G401 (cell line): Measurements from ENCODE around the gene RNF144B. TPM values are rescaled to one million over a fixed set of nuclear protein-coding genes. Genes with fewer than 3 reads are reported as not detected.
"Not testable (repeated sequence)": the region's sequence is repeated elsewhere in the genome, so short reads cannot be mapped to it uniquely, and the experiment has no call there.

ENCODE experiments used
- DNase-seq: peaks from one replicate; pipeline ENCODE4 v3.0.0-alpha.2; 2015; ENCODE audit warnings: low spot score
- in situ Hi-C: cut with HindIII; loops from 2 replicates; pipeline ENCODE4 v1.10.0; 2016; ENCODE audit warnings: low sequenced_read_pairs, mixed read lengths
- total RNA-seq: library from RNA; depleted of rRNA; stranded (reverse); fragments of >200 nt; shearing (Covaris generic); gene quantifications from 2 replicates; pipeline ENCODE4 v1.2.3, GENCODE V29; 2014

The RNF144B gene
- total RNA-seq, 1 experiment from 2014 or later, result not detected

DNA sequence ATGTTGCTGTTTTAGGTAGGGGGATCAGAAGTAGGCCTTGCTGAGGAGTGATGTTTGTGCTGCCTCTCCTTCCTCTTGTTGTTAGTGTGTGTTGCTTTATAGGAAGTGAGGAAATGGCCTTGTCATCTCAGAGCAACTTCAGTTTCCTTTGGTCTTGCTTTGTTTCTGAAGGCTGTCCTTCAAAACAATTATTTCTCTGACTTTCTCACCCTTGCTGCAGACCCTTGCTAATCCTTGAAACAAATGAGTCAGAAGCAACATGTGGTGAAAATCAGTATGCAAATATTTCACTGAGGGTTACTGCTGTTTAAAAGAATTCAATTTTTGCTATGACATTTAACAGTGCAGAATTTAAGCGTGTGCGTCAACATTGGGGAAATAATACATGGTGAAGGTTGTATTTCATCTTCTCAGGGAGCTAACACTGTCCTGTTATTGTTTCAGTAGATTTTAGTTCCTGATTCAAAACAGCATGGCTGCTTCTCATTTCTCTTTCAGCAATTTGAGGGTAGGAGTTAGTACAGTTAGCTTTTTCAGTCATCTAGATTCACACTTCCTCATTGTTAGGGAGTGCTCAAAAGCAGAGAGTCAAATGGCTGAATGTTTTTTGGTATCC is 13.8 kb downstream of the RNF144B start:
- DNase-seq, result no peak
- in situ Hi-C loops, result no loop called here

DNA sequence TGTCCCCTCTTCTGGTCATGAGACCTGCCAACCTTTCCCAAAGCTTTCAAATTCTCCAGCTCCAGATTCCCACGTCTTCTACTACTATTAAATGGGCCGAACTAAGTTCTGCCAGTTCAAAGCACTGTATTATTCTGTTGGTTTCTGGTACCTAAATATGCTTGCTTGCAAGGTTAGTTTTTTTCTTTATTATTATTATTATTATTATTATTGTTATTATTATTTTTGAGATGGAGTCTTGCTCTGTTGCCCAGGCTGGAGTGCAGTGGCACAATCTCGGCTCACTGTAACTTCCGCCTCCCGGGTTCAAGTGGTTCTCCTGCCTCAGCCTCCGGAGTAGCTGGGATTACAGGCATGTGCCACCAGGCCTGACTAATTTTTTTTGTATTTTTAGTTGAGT is 17.8 kb downstream of the RNF144B start:
- in situ Hi-C loops, DNase-seq: not testable (repeated sequence)

DNA sequence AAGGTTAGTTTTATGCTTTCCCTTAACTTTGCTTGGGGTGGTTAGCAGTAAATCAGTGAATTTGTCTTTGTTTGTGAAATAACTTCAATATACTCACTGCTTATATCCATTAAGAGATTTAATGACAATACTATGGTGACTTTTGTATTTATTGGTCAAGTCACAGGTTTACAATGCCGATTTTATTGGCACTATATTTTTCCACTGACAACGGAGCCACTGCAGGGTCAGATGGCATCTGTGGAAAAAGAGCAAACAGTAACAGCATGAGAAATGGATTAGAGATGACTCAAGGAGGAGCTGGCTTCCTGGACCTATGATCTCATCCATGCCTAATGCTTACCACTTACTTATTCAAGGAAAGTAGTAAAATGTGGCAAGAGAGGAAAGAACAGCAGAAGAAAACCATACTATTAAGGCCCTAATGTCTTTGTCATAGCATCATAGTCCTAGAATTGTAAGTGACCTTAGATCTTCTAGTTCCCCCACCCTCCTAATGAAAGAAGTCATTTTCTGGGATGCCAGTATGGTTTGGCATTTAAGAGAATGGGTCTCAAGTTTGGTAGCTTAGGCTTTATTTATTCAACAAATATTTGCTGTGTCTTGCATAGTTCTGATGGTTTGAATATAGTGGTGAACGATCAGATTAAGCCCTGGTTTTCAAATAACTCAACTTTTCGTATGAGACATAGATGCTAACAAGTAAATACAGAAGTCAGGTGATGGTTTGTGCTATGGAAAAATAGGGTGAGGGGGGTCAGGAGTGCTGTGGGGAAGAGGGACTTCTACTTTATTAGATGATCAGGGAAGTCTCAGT is 18.5 kb downstream of the RNF144B start:
- DNase-seq, result no peak
- in situ Hi-C loops, result no loop called here

DNA sequence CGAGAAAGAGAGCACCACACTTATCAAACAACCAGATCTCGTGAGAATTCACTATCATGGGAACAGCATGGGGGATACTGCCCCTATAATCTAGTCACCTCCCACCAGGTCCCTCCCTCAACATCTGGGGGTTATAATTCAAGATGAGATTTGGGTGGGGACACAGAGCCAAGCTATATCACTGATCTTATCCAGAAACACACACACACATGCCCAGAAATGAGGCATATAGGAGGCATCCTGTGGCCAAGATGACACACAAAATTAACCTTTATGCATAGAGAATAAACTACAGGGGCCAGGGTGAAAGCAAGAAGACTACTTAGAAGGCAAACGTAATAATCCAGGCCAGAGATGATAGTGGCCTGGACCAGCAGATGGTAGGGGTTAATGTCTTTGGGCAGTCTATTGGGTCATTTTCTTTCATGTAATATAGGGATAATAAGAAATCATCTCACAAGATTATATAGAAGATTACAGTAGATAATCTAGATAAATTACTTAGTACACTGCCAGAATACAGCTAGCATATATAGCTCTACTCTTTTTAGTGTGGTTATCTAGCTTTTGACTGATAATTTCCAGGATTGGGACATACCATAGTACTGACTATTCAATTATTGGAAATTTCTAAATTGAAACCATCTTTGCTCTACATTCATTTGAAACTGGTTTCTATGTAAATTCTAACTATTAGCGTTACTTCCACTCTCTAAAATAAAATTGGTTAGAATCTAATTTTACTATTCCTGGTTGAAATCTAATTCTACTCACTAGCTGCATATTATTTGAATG is 20.0 kb downstream of the RNF144B start:
- in situ Hi-C loops, result no loop called here
- no peak for DNase-seq

GRCh38 chr6:18409602-18410001 is 22.5 kb downstream of the RNF144B start:
- DNase-seq, in situ Hi-C loops: not testable (repeated sequence)

GRCh38 chr6:18410412-18410811 is 23.3 kb downstream of the RNF144B start:
- in situ Hi-C loops, result no loop called here
- DNase-seq, result no peak

DNA sequence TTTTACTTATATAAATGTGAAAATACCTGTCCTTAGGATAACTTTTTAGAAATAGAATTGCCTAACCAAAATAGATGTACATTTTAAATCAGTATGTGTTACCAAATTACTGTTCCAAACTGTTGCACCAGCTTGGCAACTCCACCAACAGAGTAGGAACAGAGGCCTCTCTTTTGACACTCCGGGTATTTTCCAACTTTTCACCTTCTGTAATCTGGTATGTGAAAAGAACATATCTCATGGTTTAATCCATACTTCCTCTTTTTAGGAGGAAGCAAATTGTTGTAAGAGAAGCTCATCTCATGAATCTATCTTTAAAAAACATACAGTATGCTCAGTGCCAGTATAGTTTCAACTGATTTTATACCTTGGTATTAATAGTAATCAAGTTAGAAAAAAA is 24.9 kb downstream of the RNF144B start:
- in situ Hi-C loops, result no loop called here
- DNase-seq, result no peak

DNA sequence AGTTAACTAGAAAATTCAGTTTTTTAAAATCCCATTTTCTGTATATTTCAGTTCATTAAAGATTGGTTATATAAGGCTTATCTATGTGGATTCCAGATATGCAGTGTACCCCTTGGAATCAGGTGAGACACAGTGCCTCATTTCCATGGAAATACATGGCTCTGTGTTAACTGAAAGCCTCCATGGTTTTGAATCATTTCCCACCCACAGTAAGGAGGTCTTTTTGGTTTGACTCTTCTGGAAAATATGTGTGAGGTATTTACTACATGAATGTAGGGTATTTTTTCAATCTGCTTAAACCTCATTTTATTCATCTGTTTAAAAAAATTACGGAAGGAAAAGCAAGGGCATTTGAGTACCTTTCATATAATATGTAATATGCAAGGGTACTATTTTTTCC is 25.5 kb downstream of the RNF144B start:
- no peak for DNase-seq

GRCh38 chr6:18413381-18413780 is 26.2 kb downstream of the RNF144B start:
- no peak for DNase-seq
- in situ Hi-C loops, result no loop called here

More for the DNA sequence above, 25.5 kb downstream of the RNF144B start:
- in situ Hi-C loops, result no loop called here

DNA sequence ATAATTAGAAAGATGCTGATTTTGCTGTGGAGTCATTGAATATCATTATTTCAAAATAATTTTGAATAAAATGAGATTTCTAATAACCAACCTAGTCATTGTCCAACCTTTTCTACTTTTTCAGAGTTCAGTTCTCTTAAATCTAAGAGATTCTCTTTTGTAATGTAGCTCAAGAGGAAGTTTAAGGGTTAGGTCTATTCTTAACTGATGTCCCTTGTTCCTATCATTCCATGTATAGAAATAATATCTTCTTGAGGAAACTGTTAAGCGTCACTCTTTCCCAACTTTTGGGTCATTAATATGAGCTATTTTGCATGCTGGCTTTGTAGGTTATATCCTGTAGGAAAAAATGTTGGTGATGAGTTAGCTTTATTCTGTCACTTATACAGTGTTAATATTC is 27.0 kb downstream of the RNF144B start:
- in situ Hi-C loops, result no loop called here
- no peak for DNase-seq

GRCh38 chr6:18415207-18415606 is 28.1 kb downstream of the RNF144B start:
- in situ Hi-C loops, result no loop called here

DNA sequence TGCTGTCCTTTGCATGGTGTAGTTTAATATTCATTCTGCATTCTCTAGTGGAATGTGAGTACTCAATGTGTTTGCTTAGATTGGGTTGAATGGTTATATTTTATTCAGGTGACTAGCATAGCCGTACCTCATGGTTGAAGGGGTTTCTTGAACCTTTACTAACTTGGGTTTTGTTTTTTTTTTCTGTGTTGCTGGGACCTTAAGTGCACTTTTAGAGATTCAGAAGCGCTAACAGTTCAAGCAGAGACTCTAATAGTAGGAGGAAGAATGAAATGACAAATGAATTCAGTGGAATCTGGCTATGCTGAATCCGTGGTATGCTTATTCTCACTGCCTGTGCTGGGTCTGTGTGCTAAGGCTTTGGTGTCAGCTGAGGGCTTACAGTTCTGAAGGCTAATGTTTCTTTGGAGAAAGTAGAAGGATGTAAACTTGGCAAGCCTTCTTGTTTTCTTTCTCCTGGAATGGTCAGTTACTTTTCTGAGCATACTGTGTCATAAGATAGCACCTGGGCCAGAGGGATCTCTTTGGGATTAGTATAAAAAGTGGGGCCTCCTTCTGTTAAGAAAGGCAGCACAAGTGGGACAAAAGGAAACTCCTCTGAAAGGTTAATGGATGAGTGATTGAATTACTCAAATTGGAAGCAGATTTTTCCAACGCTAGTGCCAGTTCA is 28.7 kb downstream of the RNF144B start:
- no peak for DNase-seq
- in situ Hi-C loops, result no loop called here

More at GRCh38 chr6:18415207-18415606, 28.1 kb downstream of the RNF144B start:
- no peak for DNase-seq

DNA sequence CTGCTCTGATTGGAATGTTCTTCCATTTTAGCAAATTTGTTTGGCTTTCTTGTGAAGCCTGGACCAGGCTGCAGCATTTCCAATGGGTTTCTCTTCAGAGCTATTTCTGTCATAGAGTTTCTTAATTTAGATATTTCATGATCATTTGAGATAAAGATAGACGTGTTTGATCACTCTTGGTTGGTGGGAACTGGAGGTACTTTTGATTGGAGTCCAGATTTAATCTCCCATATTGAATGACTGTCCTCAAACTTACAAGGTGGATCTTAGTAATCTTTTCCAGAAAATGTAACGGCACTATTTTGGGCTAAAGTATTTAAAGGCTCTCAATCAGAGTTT is 29.2 kb downstream of the RNF144B start:
- in situ Hi-C loops, result no loop called here
- DNase-seq, result no peak

DNA sequence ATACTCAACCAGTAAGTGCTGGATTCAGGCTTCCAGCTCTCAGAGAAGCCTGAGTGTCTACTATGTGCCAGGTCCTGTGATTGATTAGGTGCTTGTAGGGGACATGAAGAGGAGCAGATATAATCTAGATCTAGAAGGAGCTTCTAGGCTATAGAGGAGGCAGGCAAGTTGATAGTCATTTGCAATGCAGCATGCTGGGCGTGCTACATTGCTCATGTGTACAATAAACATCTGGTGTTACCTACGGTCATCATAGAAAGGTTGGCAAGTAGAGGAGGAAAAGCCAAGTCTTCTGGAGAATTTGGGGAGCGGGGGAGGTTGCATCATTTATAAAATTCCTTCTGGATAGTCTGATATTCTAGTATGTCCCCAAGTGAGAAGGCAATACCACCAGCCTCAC is 33.2 kb downstream of the RNF144B start:
- DNase-seq, result no peak

GRCh38 chr6:18422136-18422535 is 35.0 kb downstream of the RNF144B start:
- in situ Hi-C loops, result no loop called here
- DNase-seq, result no peak

More for the DNA sequence above, 33.2 kb downstream of the RNF144B start:
- in situ Hi-C loops, result no loop called here

DNA sequence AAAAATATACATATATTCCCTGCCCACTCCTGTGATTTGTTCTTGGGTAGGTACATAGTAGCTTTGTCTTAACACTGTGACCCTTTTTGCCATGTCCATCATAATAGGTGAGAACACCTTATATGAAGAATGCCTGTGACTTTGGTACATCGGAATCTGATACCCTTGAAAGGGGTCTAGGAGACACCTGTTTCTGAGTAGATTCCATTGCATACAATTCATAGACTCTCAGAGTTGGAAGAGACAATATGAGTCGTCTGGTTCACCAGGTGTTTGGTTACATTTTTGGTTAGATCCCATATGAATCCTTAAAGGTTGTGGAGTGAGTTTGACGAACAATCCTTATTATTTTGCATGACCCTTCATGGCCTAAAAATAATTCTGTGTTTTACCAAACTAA is 36.3 kb downstream of the RNF144B start:
- no peak for DNase-seq
- in situ Hi-C loops, result no loop called here

- no peak for DNase-seq
- in situ Hi-C loops, result no loop called here
Observed at GRCh38 chr6:18424201-18424600, 37.1 kb downstream of the RNF144B start.

DNA sequence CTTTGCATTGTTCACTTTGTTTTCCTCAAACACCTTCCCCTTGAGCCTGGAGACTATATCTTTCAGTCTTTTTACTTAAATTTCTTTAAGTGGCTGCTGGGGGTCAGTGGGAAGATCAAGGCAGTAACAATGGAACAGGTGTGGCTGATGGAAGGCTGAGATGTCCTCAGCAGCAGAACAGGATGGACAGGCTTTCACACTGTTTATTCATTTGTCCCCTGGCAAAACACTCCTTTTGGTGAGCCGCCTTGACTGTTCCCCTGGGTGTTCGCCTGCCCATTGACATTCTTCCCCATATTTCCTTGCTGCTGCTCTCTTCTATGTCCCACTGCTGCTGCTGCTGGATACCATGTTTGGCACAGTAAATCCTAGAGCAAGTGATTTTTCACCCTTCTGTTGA is 38.1 kb downstream of the RNF144B start:
- in situ Hi-C loops, result no loop called here
- DNase-seq, result no peak

- in situ Hi-C loops, result no loop called here
- no peak for DNase-seq
Observed at GRCh38 chr6:18427296-18427695, 40.1 kb downstream of the RNF144B start.
